Stimulated activated CD4-positive, alpha-beta T cell treated with anti-CD3 and anti-CD28 coated beads, Interleukin-2, amount 100 ng/mL, for 24 hours (primary cell): ENCODE measurements around the gene CIRBP.

Experiments used
- DNase-seq, 2 donors: peaks; one replicate each; pipeline ENCODE4 v3.0.0-alpha.2; 2020

The CIRBP gene

DNA sequence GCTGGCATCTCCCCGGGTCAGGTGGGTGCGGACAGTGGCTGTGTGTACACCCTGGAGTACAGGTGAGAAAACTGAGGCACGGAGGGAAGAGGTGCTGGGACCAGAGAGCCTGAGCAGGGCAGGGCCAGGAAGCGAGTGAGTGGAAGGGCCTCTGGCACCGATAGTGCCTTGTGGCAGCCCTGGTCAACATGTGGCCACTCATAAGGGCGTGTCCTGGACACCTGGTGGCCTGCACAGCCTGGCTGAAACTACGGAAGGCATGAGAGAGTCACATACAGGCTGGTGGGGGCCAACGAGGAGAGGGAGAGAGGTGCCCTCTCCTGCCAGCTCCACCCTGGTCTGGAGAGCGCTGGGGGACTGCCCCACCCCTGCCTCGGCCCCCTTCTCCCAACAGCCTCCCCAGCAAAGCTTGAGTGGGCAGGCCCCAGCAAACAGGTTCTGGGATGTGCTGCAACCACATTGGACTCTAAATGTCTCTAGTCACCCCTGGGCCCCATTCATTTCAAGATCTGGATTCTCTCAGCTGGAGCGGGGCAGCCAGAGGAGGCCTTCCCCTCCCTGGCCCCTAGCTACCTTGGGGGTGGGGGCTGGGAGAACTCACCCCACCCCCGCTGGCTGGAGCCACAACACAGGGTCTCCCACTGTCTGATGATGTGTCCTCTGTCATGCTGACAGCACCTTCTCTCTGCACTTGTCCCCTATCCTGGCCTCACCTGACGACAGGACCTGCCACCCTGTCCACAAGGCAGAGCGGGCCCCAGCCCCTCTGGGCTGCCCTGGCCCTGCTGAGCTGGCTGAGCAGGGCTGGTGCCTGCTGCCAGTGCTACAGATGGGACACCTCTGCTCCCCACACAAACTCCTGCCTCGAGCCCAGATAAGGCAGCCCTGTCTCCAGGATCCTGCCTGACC lies 37.1 kb upstream of the CIRBP start:
- DNase-seq = no peak

GRCh38 chr19:1232652-1233072 lies 36.5 kb upstream of the CIRBP start:
- DNase-seq = no peak

DNA sequence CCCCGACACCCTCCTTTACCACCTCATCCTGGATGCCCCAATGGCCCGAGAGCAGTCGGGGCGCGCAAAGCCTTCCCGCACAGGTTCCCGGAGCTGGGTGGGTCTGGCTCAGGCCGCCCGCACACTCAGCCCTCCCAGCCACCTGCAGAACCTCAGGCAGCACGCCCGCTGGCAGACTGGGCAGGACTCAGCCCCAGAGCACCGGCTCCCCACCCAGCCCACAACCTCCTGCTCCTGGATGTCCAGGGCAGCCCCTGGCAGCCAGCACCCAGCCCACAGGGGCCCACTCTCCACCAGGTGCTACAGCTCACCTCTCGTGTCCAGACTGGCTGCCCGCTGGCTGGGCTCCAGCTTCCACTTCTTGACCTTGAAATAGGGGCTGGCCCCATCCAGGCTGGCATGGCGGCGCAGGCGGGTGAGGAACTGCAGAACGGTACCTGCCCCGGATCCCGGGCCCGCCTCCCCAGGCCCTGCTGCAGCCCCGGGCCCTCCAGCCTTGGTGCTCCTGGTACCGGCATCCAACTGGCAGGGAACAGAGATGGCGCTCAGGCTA lies 35.9 kb upstream of the CIRBP start:
- DNase-seq = no peak

GRCh38 chr19:1234051-1234954 lies 34.8 kb upstream of the CIRBP start:
- no peak for DNase-seq

DNA sequence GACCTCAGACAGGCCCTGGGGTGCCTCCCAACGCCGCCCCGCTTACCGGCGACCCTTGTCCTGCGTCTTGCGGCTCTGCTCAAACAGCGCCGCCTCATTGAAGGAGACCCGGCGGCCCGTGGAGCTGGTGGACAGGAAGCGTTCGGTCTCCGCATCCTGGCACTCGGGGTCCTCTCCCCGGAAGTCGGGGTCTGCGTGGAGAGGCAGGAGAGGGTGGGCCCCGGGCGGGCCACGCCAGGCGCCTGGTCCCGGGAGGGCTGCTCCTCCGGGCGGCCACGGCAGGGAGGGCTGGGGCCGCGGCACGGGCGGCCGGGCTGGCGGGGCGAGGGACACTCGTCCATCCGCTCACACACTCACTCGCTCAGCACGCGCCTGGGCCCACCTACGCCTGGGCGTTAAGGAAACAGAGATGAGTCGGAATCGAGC lies 34.2 kb upstream of the CIRBP start:
- no peak for DNase-seq

DNA sequence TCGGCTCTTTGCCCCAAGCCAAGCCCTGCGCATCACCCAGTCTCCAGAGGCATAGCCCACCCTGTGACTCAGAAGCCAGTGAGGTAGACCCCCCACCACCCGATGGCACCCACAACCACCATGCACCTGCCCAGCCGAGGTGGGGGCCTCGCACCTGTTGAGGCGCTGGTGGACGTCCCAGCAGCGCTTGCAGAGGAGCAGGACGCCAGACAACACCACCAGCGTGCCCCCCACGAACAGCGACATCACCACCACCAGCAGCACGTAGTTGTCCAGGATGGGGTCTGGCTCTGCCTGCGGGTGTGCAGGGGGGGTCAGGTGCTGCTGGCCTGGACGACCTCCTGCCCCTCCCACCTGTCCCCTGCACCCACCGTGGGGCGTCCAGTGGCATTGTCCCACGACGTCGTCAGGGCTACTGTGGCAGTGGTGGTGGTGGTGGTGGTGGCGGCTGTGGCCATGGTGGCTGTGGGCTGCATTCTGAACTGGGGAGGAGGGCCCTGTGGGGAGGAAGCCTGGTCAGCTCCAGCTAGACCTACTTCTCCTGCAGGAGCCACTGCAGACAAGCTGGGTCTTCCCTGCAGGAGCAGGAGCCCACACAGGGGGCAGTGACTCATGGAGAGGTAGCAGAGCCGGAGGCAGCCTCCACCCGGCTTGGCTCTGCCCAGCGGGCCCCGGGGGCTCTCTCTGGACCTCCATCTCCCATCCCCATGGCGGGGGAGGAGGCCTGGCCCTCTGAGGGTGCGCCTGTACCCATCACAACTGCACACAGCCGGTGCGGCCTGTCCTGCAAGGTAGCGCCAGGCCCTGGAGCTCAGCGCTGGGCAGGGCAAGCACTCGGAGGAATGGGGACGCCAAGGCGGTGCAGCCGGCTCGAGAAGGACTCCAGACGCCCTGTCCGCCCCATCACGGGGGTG lies 33.2 kb upstream of the CIRBP start:
- DNase-seq = no peak

GRCh38 chr19:1236576-1236975 lies 32.6 kb upstream of the CIRBP start:
- DNase-seq = no peak

GRCh38 chr19:1237027-1237659 lies 32.0 kb upstream of the CIRBP start:
- DNase-seq = no peak

DNA sequence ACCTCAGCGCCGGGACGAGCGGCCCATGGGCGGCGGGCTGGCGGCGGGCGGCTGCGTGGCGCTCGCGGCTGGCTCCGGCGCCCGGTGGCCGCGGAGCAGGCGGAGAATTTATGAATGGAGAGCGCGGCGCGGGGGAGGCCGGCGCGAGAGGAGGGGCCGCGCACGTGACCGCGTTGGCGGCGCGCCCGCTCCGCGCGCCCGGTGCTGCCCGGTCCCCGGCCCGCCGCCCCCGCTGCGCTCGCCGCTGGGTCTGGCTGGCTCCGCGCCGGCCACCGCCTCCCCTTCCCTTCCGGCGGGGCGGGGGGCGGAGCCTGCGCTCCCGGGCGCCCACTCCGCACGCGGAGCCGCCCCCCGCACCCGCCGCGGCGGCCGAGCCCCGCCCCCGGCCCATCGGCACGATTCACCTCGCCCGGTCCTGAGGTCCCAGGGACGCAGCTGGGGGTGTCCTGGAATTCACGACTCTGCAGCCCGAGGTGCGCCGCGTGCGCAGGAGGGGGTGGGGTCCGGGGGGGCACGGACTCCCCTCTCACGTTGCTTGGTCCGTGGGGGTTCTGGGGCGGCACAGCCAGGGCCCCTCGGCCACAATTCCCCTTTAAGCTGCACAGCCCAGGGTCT lies 31.3 kb upstream of the CIRBP start, which contains the start of gene CBARP:
TSS of gene CBARP (minus strand) at position 252 of the 615 bp plus-strand sequence. CDS start 1,905 bp downstream, outside the sequence.
- peak in 1 of 2 donors; percentile 53 for DNase-seq

- no peak for DNase-seq
Observed at GRCh38 chr19:1238369-1239303, 30.5 kb upstream of the CIRBP start.

GRCh38 chr19:1239420-1239795 lies 29.7 kb upstream of the CIRBP start:
- no peak for DNase-seq

GRCh38 chr19:1239796-1240737 lies 29.1 kb upstream of the CIRBP start:
- peak; percentile 93 to 95 for DNase-seq

GRCh38 chr19:1240925-1241324 lies 28.2 kb upstream of the CIRBP start:
- DNase-seq = no peak

- peak; percentile 92 to 93 for DNase-seq
Observed at GRCh38 chr19:1241417-1242095, 27.6 kb upstream of the CIRBP start, which contains the start of gene ATP5F1D. Gene ATP5F1D (plus strand): TSS chr19:1241751. CDS start chr19:1241851, 100 bp downstream.

DNA sequence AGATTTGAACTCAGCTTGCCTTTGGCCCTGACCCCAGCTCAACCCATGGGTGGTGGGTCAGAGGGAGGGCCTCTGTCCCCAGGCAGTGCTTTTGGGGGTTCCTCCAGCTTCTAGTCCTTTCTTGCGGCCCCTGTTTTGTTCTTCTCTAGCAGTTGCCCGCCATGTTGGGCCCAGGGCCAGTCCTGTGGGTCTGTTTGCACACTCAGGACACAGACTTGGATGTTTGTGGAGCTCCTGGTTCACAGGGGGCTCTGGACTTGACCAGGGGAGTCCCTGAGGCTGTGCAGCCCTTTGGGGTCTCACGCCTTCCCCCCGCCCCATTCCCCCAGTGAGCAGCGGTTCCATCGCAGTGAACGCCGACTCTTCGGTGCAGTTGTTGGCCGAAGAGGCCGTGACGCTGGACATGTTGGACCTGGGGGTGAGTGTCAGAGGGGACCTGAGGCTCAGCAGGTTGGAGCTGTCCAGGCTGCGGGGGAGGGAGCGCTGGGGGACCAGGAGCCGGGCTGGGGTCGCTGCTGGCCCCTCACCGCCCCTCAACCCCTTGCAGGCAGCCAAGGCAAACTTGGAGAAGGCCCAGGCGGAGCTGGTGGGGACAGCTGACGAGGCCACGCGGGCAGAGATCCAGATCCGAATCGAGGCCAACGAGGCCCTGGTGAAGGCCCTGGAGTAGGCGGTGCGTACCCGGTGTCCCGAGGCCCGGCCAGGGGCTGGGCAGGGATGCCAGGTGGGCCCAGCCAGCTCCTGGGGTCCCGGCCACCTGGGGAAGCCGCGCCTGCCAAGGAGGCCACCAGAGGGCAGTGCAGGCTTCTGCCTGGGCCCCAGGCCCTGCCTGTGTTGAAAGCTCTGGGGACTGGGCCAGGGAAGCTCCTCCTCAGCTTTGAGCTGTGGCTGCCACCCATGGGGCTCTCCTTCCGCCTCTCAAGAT lies 25.1 kb upstream of the CIRBP start:
- DNase-seq = peak; percentile 86 to 87

- DNase-seq = no peak
Observed at GRCh38 chr19:1244693-1245451, 24.3 kb upstream of the CIRBP start.
